CD4-positive, alpha-beta T cell (primary cell): ENCODE data around the gene IGFALS. TPM values are rescaled to one million over a fixed set of nuclear protein-coding genes. Genes with fewer than 3 reads are reported as not detected.

ENCODE experiments used
- ATAC-seq: fragments of 200-7000 bp; cut with Tn5 transposase; one replicate; pipeline ENCODE4 v1.10.0; 2022; ENCODE audit warnings: mild to moderate bottlenecking; ENCODE audit not compliant: poor library complexity
- CTCF ChIA-PET: fragments of 350-600 bp; sonication (Branson Sonifier 250); formaldehyde crosslinking; loops from one replicate; lab custom pipeline; 2021; ENCODE audit warnings: antibody characterized with exemption, inconsistent platforms; lab: Charles Lee
- POLR2A ChIA-PET: fragments of 350-600 bp; sonication (Branson Sonifier 250); formaldehyde crosslinking; loops from one replicate; lab custom pipeline; 2021; ENCODE audit warnings: antibody characterized with exemption, inconsistent platforms; lab: Charles Lee
- DNase-seq, 14 experiments: peaks; one replicate each; pipeline ENCODE4 v3.0.0-alpha.2; 2013 to 2020; ENCODE audit warnings: mixed read lengths in 2 of 14
- H3K27ac ChIP-seq, 2 donors: one replicate each; pipeline versions ENCODE4 v1.5.1 to v1.7.0; 2013; ENCODE audit warnings: low read length in 2 of 2, low read depth in 1 of 2, mild to moderate bottlenecking in 1 of 2
- H3K27me3 ChIP-seq, 2 experiments: 1 replicate in 1 of 2; 2 replicates in 1 of 2; pipeline versions ENCODE4 v1.6.1 to v1.7.0; 2013; ENCODE audit warnings: low read length in 2 of 2, control low read depth in 1 of 2, mild to moderate bottlenecking in 1 of 2, moderate library complexity in 1 of 2; ENCODE audit not compliant: insufficient read depth in 2 of 2, control insufficient read depth in 1 of 2
- H3K36me3 ChIP-seq: one replicate; pipeline ENCODE4 v1.6.1; 2013; ENCODE audit warnings: low read length, control low read depth; ENCODE audit not compliant: insufficient read depth
- H3K4me1 ChIP-seq: one replicate; pipeline ENCODE4 v1.6.1; 2013; ENCODE audit warnings: low read length, control low read depth; ENCODE audit not compliant: insufficient read depth
- H3K4me3 ChIP-seq: one replicate; pipeline ENCODE4 v1.5.1; 2013; ENCODE audit warnings: mild to moderate bottlenecking, low read length, moderate library complexity
- H3K9me3 ChIP-seq, 2 experiments: 1 replicate in 1 of 2; 2 replicates in 1 of 2; pipeline versions ENCODE4 v1.6.1 to v1.7.0; 2013; ENCODE audit warnings: low read length in 2 of 2, mild to moderate bottlenecking in 2 of 2, control low read depth in 1 of 2, moderate library complexity in 1 of 2; ENCODE audit not compliant: control insufficient read depth in 1 of 2, insufficient read depth in 1 of 2
- H3K27ac Mint-ChIP-seq: one replicate; pipeline ENCODE4 v1.8.0; 2020; ENCODE audit warnings: mixed read lengths
- H3K27me3 Mint-ChIP-seq: one replicate; pipeline ENCODE4 v1.8.0; 2021; ENCODE audit warnings: mixed read lengths
- H3K36me3 Mint-ChIP-seq: one replicate; pipeline ENCODE4 v1.8.0; 2021; ENCODE audit warnings: low read depth, mixed read lengths
- H3K4me1 Mint-ChIP-seq: one replicate; pipeline ENCODE4 v1.8.0; 2021; ENCODE audit warnings: low read depth, mixed read lengths
- H3K4me3 Mint-ChIP-seq: one replicate; pipeline ENCODE4 v1.8.0; 2020; ENCODE audit warnings: mild to moderate bottlenecking, mixed read lengths
- H3K9me3 Mint-ChIP-seq: one replicate; pipeline ENCODE4 v1.8.0; 2020; ENCODE audit warnings: mixed read lengths
- CTCF ChIP-seq: fragments of 200-600 bp; IDR thresholded peaks from one replicate; pipeline ENCODE4 v1.8.0; 2022; ENCODE audit warnings: antibody characterized with exemption, mild to moderate bottlenecking
- intact Hi-C, 2 experiments: fragments of 100-400 bp; cut with DNase I in 1 of 2; cut with micrococcal nuclease in 1 of 2; formaldehyde crosslinking; loops; one replicate each; pipeline versions ENCODE4 v1.15.1 to v1.9.0; 2023 to 2025; cut with DNase I, micrococcal nuclease
- total RNA-seq, 174 experiments: library from RNA in 2 of 174; stranded (reverse) in 2 of 174; gene quantifications; one replicate each; pipeline ENCODE4 v1.2.3 and lab custom pipeline; 2021 to 2026

Gene IGFALS
- total RNA-seq, 2 experiments from 2014 or later: 0.67 to 0.80 TPM

GRCh38 chr16:1822801-1823200 is 29.3 kb upstream of the IGFALS start:
- no peaks in the 10 kb centered on the region for H3K27me3 Mint-ChIP-seq
- no peak for TF ChIP-seq CTCF
- no peak overlapping the region for H3K27ac Mint-ChIP-seq
- H3K27me3 ChIP-seq: no peaks in the 10 kb centered on the region
- intact Hi-C loops: no loop called here
- peaks cover 21% of the 10 kb centered on the region for H3K4me1 Mint-ChIP-seq
- H3K9me3 Mint-ChIP-seq: no peaks in the 10 kb centered on the region
- ChIA-PET CTCF (no interaction called here), POLR2A (no interaction called here)
- H3K27ac ChIP-seq: no peak overlapping the region
- ATAC-seq: no peak
- peaks cover 6% of the 10 kb centered on the region for H3K36me3 Mint-ChIP-seq
- peaks cover 45% of the 10 kb centered on the region for H3K36me3 ChIP-seq
- no peak for DNase-seq
- peaks cover 40% of the 10 kb centered on the region for H3K4me1 ChIP-seq
- H3K9me3 ChIP-seq: no peaks in the 10 kb centered on the region
- H3K4me3 ChIP-seq: no peak overlapping the region
- H3K4me3 Mint-ChIP-seq: no peak overlapping the region

GRCh38 chr16:1821861-1822611 is 28.5 kb upstream of the IGFALS start:
- H3K36me3 Mint-ChIP-seq: peaks cover 6% of the 10 kb centered on the region
- H3K4me1 Mint-ChIP-seq: peaks cover 14% of the 10 kb centered on the region
- ChIA-PET CTCF (no interaction called here), POLR2A (no interaction called here)
- peaks cover 51% of the 10 kb centered on the region for H3K36me3 ChIP-seq
- no peak overlapping the region for H3K4me3 ChIP-seq
- no peak overlapping the region for H3K4me3 Mint-ChIP-seq
- no peaks in the 10 kb centered on the region for H3K27me3 ChIP-seq
- H3K27ac Mint-ChIP-seq: no peak overlapping the region
- peaks cover 33% of the 10 kb centered on the region for H3K4me1 ChIP-seq
- TF ChIP-seq CTCF: no peak
- no peak overlapping the region for H3K27ac ChIP-seq
- H3K9me3 Mint-ChIP-seq: no peaks in the 10 kb centered on the region
- intact Hi-C loops: no loop called here
- DNase-seq (no peak), ATAC-seq (no peak)
- no peaks in the 10 kb centered on the region for H3K9me3 ChIP-seq
- H3K27me3 Mint-ChIP-seq: no peaks in the 10 kb centered on the region

GRCh38 chr16:1820946-1821290 is 27.4 kb upstream of the IGFALS start:
- H3K4me3 Mint-ChIP-seq: no peak overlapping the region
- ChIA-PET CTCF (no interaction called here), POLR2A (no interaction called here)
- DNase-seq (no peak), ATAC-seq (no peak)
- Histone ChIP-seq H3K4me1 (peaks cover 32% of the 10 kb centered on the region), H3K27me3 (no peaks in the 10 kb centered on the region), H3K9me3 (no peaks in the 10 kb centered on the region), H3K4me3 (no peak overlapping the region), H3K27ac (no peak overlapping the region), H3K36me3 (peaks cover 61% of the 10 kb centered on the region)
- intact Hi-C loops: no loop called here
- H3K27me3 Mint-ChIP-seq: no peaks in the 10 kb centered on the region
- H3K9me3 Mint-ChIP-seq: no peaks in the 10 kb centered on the region
- H3K36me3 Mint-ChIP-seq: peaks cover 13% of the 10 kb centered on the region
- no peak for TF ChIP-seq CTCF
- H3K27ac Mint-ChIP-seq: no peak overlapping the region
- peaks cover 14% of the 10 kb centered on the region for H3K4me1 Mint-ChIP-seq
